MM.1S (cell line): ENCODE measurements around the gene NTM.

Experiments
- CTCF ChIP-seq: fragments of 300-600 bp; sonication (generic); IDR thresholded peaks from 2 replicates; pipeline ENCODE4 v1.5.1; 2016; ENCODE audit warnings: antibody characterized with exemption, low read length, mixed read lengths
- EZH2 ChIP-seq: fragments of 300-600 bp; sonication (generic); optimal IDR thresholded peaks from 2 replicates; pipeline ENCODE3; 2017; ENCODE audit warnings: low read depth, mild to moderate bottlenecking, antibody characterized with exemption, low read length, mixed read lengths

GRCh38 chr11:131773626-131774025, 403.2 kb downstream of the NTM start:
- TF ChIP-seq CTCF (no peak), EZH2 (no peak)
